ENCODE data around the gene ZNF274.

GRCh38 chr19:58170860-58171259 lies 12.0 kb upstream of the ZNF274 start:
- TF ChIP-seq CTCF (IDR thresholded peaks at IDR 0.05; ENCODE audit: low read length) (no peak), EZH2 (optimal IDR thresholded peaks at IDR 0.05; ENCODE audit: low read depth, low read length) (no peak), EZH2phosphoT487 (IDR thresholded peaks at IDR 0.05; ENCODE audit: low read length) (no peak)

Data from MM.1S (cell line).